Kidney (tissue), 14 donors: Measurements from ENCODE around the gene EGLN1. TPM values are rescaled to one million over a fixed set of nuclear protein-coding genes. Genes with fewer than 3 reads are reported as not detected.

Source experiments
- DNase-seq, 5 donors: peaks; one replicate each; pipeline ENCODE4 v3.0.0-alpha.2; 2013 to 2020
- FAIRE-seq: peaks from 2 replicates; lab custom pipeline; 2012; peaks lifted over from hg19 to GRCh38; lab: Jason Lieb, UNC
- H3K27ac ChIP-seq, 2 donors: one replicate each; pipeline ENCODE4 v1.7.0; 2013; ENCODE audit warnings: low read depth in 2 of 2, low read length in 2 of 2, inconsistent platforms in 1 of 2
- H3K27me3 ChIP-seq: one replicate; pipeline ENCODE4 v1.7.1; 2013; ENCODE audit warnings: low read length, inconsistent platforms; ENCODE audit not compliant: control insufficient read depth, insufficient read depth
- H3K36me3 ChIP-seq, 3 donors: one replicate each; pipeline versions ENCODE4 v1.7.0 to v1.7.1; 2013; ENCODE audit warnings: low read length in 3 of 3, control low read depth in 1 of 3, inconsistent platforms in 1 of 3; ENCODE audit not compliant: insufficient read depth in 3 of 3, control insufficient read depth in 2 of 3
- H3K4me1 ChIP-seq, 3 donors: one replicate each; pipeline versions ENCODE4 v1.7.0 to v1.7.1; 2013; ENCODE audit warnings: low read length in 3 of 3, inconsistent platforms in 1 of 3, low read depth in 1 of 3; ENCODE audit not compliant: control insufficient read depth in 2 of 3, insufficient read depth in 2 of 3
- H3K4me3 ChIP-seq, 3 donors: one replicate each; pipeline versions ENCODE4 v1.7.0 to v1.8.1; 2013; ENCODE audit warnings: low read length in 3 of 3, control low read depth in 1 of 3, inconsistent platforms in 1 of 3
- H3K9ac ChIP-seq, 3 donors: one replicate each; pipeline versions ENCODE4 v1.7.0 to v1.7.1; 2013; ENCODE audit warnings: low read length in 3 of 3, control low read depth in 1 of 3, inconsistent platforms in 1 of 3
- H3K9me3 ChIP-seq, 3 donors: one replicate each; pipeline versions ENCODE4 v1.7.0 to v1.7.1; 2013; ENCODE audit warnings: low read length in 3 of 3, control low read depth in 1 of 3, inconsistent platforms in 1 of 3; ENCODE audit not compliant: control insufficient read depth in 2 of 3, insufficient read depth in 1 of 3
- CTCF ChIP-seq: IDR thresholded peaks from 3 replicates; pipeline ENCODE4 v1.5.1; 2012; ENCODE audit warnings: mild to moderate bottlenecking, moderate library complexity, borderline replicate concordance; ENCODE audit not compliant: insufficient read depth; ENCODE audit errors: extremely low read depth
- intact Hi-C: fragments of 100-400 bp; cut with DNase I; formaldehyde crosslinking; loops from one replicate; pipeline ENCODE4 v1.11.1; 2022
- polyA plus RNA-seq: library from polyadenylated mRNA; stranded (reverse); fragments of 350-450 nt; fragmentation: Illumina TruSeq; extraction: RNeasy Lipid Tissue Mini Kit (QIAGEN cat#74804); gene quantifications from one replicate; pipeline ENCODE4 v1.2.3, GENCODE V29; 2014; ENCODE audit warnings: low read depth, low replicate concordance; ENCODE audit not compliant: insufficient read depth
- total RNA-seq: library from RNA; stranded (reverse); fragmentation: NEBNext Ultra II Directional; extraction: Animal tissue kit (Norgen Biotek cat#: 25700); gene quantifications from one replicate; pipeline ENCODE4 v1.2.1, GENCODE V29; 2021
- donor health status: control.
- donor health status: control.
- donor health status: control.
- donor health status: control.
- donor health status: control.
- donor health status: DM: yes; HTN: yes; CAD: no.
- donor health status: Normal renal cell carcinoma (clear cell type).

EGLN1 gene
- total and polyA plus RNA-seq, 2 donors from 2014 or later, result 12.2 to 38.8 TPM

- intact Hi-C loops, result no loop called here
- peak overlapping the region in 1 of 3 donors; percentile 31 for H3K4me3 ChIP-seq
- no peaks in the 10 kb centered on the region for H3K36me3 ChIP-seq
- no peak overlapping the region for H3K9ac ChIP-seq
- no peaks in the 10 kb centered on the region for H3K9me3 ChIP-seq
- no peak for DNase-seq
- no peak for TF ChIP-seq CTCF
- no peaks in the 10 kb centered on the region for H3K27me3 ChIP-seq
- no peak for FAIRE-seq
- H3K4me1 ChIP-seq, result peaks cover 8 to 22% (median 10%) of the 10 kb centered on the region in 3 donors
- H3K27ac ChIP-seq, result no peak overlapping the region
Measured at GRCh38 chr1:231332761-231333160, 89.3 kb downstream of the EGLN1 start.

- intact Hi-C loops, result no loop called here
- TF ChIP-seq CTCF, result no peak
Measured at GRCh38 chr1:231329483-231329882, 92.6 kb downstream of the EGLN1 start.

GRCh38 chr1:231327617-231328016 is 94.5 kb downstream of the EGLN1 start:
- no peak for TF ChIP-seq CTCF
- Histone ChIP-seq H3K4me1 (no peaks in the 10 kb centered on the region), H3K27me3 (no peaks in the 10 kb centered on the region), H3K4me3 (no peak overlapping the region), H3K9me3 (no peaks in the 10 kb centered on the region), H3K9ac (no peak overlapping the region), H3K36me3 (no peaks in the 10 kb centered on the region), H3K27ac (no peak overlapping the region)
- DNase-seq (no peak), FAIRE-seq (no peak)
- intact Hi-C loops, result no loop called here

More at GRCh38 chr1:231329483-231329882, 92.6 kb downstream of the EGLN1 start:
- FAIRE-seq (no peak), DNase-seq (no peak)
- Histone ChIP-seq H3K27me3 (no peaks in the 10 kb centered on the region), H3K9me3 (no peaks in the 10 kb centered on the region), H3K27ac (no peak overlapping the region), H3K4me1 (peaks cover 3 to 6% (median 6%) of the 10 kb centered on the region in 3 donors), H3K36me3 (no peaks in the 10 kb centered on the region), H3K4me3 (no peak overlapping the region), H3K9ac (no peak overlapping the region)

- Histone ChIP-seq H3K27ac (no peak overlapping the region), H3K9me3 (no peaks in the 10 kb centered on the region), H3K4me3 (no peak overlapping the region), H3K4me1 (no peaks in the 10 kb centered on the region), H3K36me3 (no peaks in the 10 kb centered on the region), H3K27me3 (no peaks in the 10 kb centered on the region), H3K9ac (no peak overlapping the region)
- FAIRE-seq, result no peak
- TF ChIP-seq CTCF, result no peak
- intact Hi-C loops, result no loop called here
- DNase-seq, result no peak
Measured at GRCh38 chr1:231326248-231326647, 95.8 kb downstream of the EGLN1 start.
